ENCODE data around the gene TGM1. TPM values are rescaled to one million over a fixed set of nuclear protein-coding genes. Genes with fewer than 3 reads are reported as not detected.

The TGM1 gene
- total RNA-seq, 1 donor from 2014 or later, result 12.3 TPM

- DNase-seq (ENCODE audit: low read depth), result no peak
- H3K27me3 ChIP-seq (ENCODE audit: control insufficient read depth, insufficient read depth, low read length), result no peaks in the 10 kb centered on the region
- peaks cover 1% of the 10 kb centered on the region for H3K36me3 ChIP-seq (ENCODE audit: control insufficient read depth, insufficient read depth, low read length)
- no peak overlapping the region for H3K4me3 ChIP-seq (ENCODE audit: low read depth, low read length)
- TF ChIP-seq CTCF (IDR thresholded peaks at IDR 0.05; ENCODE audit: insufficient read depth, low read length, poor library complexity, severe bottlenecking), result no peak
Measured at GRCh38 chr14:24292118-24292807, 29.3 kb upstream of the TGM1 start.

- Histone ChIP-seq H3K36me3 (ENCODE audit: control insufficient read depth, insufficient read depth, low read length) (peaks cover 1% of the 10 kb centered on the region), H3K27me3 (ENCODE audit: control insufficient read depth, insufficient read depth, low read length) (no peaks in the 10 kb centered on the region), H3K4me3 (ENCODE audit: low read depth, low read length) (no peak overlapping the region)
- DNase-seq (ENCODE audit: low read depth), result no peak
- no peak for TF ChIP-seq CTCF (IDR thresholded peaks at IDR 0.05; ENCODE audit: insufficient read depth, low read length, poor library complexity, severe bottlenecking)
Measured at GRCh38 chr14:24291446-24292117, 28.6 kb upstream of the TGM1 start.

- TF ChIP-seq CTCF (IDR thresholded peaks at IDR 0.05; ENCODE audit: insufficient read depth, low read length, poor library complexity, severe bottlenecking), result no peak
- H3K27me3 ChIP-seq (ENCODE audit: control insufficient read depth, insufficient read depth, low read length), result no peaks in the 10 kb centered on the region
- H3K36me3 ChIP-seq (ENCODE audit: control insufficient read depth, insufficient read depth, low read length), result peaks cover 1% of the 10 kb centered on the region
- no peak for DNase-seq (ENCODE audit: low read depth)
- no peak overlapping the region for H3K4me3 ChIP-seq (ENCODE audit: low read depth, low read length)
Measured at GRCh38 chr14:24290746-24291145, 27.8 kb upstream of the TGM1 start.

- H3K36me3 ChIP-seq (ENCODE audit: control insufficient read depth, insufficient read depth, low read length), result peaks cover 1% of the 10 kb centered on the region
- no peak for TF ChIP-seq CTCF (IDR thresholded peaks at IDR 0.05; ENCODE audit: insufficient read depth, low read length, poor library complexity, severe bottlenecking)
- H3K27me3 ChIP-seq (ENCODE audit: control insufficient read depth, insufficient read depth, low read length), result no peaks in the 10 kb centered on the region
Measured at GRCh38 chr14:24289649-24290280, 26.8 kb upstream of the TGM1 start.

DNA sequence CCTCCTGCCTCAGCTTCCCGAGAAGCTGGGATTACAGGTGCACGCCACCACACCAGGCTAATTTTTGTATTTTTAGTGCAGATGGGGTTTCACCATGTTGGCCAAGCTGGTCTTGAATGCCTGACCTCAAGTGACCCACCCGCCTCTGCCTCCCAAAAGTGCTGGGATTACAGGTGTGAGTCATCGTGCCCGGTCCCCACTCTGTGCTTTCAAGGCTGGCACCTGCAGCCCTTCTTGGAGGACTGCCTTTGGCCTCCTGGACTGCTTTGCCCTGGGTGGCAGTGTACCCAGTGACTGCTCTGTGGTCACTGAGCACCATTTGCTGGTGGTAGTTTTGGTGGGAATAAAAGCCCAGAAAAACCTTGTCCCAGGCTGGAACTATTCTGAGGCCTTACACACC lies 24.0 kb upstream of the TGM1 start:
- TF ChIP-seq CTCF (IDR thresholded peaks at IDR 0.05; ENCODE audit: insufficient read depth, low read length, poor library complexity, severe bottlenecking), result no peak
- no peak overlapping the region for H3K4me3 ChIP-seq (ENCODE audit: low read depth, low read length)
- DNase-seq (ENCODE audit: low read depth), result no peak
- H3K27me3 ChIP-seq (ENCODE audit: control insufficient read depth, insufficient read depth, low read length), result no peaks in the 10 kb centered on the region
- peaks cover 1% of the 10 kb centered on the region for H3K36me3 ChIP-seq (ENCODE audit: control insufficient read depth, insufficient read depth, low read length)

More at GRCh38 chr14:24289649-24290280, 26.8 kb upstream of the TGM1 start:
- H3K4me3 ChIP-seq (ENCODE audit: low read depth, low read length), result no peak overlapping the region
- no peak for DNase-seq (ENCODE audit: low read depth)

All from kidney epithelial cell (primary cell).